ENCODE results near the gene RYR1.

DNA sequence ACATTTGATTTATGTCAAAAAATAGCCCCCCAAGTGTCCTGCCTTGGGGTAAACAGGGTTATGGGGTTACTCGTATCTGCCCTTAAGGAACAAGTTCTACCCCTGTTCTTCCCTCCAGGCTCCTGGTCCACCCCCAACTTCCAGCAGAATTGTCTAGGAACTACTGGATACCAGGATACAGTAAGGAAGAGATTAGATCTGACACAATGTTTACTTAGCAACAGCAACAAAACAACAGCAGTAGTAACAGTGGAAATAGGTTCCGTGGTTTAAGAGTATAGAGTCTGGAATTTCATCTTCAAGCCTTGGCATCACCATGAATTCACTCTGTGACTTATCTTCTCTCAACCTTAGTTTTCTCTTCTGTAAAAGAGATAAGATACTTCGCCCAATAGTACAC lies 32.3 kb upstream of the RYR1 start:
- TF ChIP-seq KLF7 (tag by site-specific recombination; IDR thresholded peaks at IDR 0.05; ENCODE audit: borderline replicate concordance) (no peak), ZNF600 (tag by site-specific recombination; IDR thresholded peaks at IDR 0.05) (no peak), ZNF184 (tag by site-specific recombination; IDR thresholded peaks at IDR 0.05) (no peak), TCF7L2 (IDR thresholded peaks at IDR 0.05; ENCODE audit: borderline replicate concordance, low read depth, low read length) (no peak), ZNF274 (IDR thresholded peaks at IDR 0.05; ENCODE audit: low read length) (no peak), ZNF274 (tag by site-specific recombination; IDR thresholded peaks at IDR 0.05; ENCODE audit: borderline replicate concordance) (no peak), ZNF560 (tag by site-specific recombination; IDR thresholded peaks at IDR 0.05; ENCODE audit: borderline replicate concordance) (no peak), ZNF221 (tag by site-specific recombination; IDR thresholded peaks at IDR 0.05; ENCODE audit: borderline replicate concordance) (no peak), ZNF843 (tag by site-specific recombination; IDR thresholded peaks at IDR 0.05) (no peak), HOXC10 (CRISPR knock-in tag; IDR thresholded peaks at IDR 0.05) (no peak)
- TF ChIP-seq, protein P1, sequence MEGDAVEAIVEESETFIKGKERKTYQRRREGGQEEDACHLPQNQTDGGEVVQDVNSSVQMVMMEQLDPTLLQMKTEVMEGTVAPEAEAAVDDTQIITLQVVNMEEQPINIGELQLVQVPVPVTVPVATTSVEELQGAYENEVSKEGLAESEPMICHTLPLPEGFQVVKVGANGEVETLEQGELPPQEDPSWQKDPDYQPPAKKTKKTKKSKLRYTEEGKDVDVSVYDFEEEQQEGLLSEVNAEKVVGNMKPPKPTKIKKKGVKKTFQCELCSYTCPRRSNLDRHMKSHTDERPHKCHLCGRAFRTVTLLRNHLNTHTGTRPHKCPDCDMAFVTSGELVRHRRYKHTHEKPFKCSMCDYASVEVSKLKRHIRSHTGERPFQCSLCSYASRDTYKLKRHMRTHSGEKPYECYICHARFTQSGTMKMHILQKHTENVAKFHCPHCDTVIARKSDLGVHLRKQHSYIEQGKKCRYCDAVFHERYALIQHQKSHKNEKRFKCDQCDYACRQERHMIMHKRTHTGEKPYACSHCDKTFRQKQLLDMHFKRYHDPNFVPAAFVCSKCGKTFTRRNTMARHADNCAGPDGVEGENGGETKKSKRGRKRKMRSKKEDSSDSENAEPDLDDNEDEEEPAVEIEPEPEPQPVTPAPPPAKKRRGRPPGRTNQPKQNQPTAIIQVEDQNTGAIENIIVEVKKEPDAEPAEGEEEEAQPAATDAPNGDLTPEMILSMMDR (tag by site-specific recombination; IDR thresholded peaks at IDR 0.05), result no peak
- TF ChIP-seq, protein P2, sequence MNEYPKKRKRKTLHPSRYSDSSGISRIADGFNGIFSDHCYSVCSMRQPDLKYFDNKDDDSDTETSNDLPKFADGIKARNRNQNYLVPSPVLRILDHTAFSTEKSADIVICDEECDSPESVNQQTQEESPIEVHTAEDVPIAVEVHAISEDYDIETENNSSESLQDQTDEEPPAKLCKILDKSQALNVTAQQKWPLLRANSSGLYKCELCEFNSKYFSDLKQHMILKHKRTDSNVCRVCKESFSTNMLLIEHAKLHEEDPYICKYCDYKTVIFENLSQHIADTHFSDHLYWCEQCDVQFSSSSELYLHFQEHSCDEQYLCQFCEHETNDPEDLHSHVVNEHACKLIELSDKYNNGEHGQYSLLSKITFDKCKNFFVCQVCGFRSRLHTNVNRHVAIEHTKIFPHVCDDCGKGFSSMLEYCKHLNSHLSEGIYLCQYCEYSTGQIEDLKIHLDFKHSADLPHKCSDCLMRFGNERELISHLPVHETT (tag by site-specific recombination; IDR thresholded peaks at IDR 0.05), result no peak
- TF ChIP-seq, protein P3, sequence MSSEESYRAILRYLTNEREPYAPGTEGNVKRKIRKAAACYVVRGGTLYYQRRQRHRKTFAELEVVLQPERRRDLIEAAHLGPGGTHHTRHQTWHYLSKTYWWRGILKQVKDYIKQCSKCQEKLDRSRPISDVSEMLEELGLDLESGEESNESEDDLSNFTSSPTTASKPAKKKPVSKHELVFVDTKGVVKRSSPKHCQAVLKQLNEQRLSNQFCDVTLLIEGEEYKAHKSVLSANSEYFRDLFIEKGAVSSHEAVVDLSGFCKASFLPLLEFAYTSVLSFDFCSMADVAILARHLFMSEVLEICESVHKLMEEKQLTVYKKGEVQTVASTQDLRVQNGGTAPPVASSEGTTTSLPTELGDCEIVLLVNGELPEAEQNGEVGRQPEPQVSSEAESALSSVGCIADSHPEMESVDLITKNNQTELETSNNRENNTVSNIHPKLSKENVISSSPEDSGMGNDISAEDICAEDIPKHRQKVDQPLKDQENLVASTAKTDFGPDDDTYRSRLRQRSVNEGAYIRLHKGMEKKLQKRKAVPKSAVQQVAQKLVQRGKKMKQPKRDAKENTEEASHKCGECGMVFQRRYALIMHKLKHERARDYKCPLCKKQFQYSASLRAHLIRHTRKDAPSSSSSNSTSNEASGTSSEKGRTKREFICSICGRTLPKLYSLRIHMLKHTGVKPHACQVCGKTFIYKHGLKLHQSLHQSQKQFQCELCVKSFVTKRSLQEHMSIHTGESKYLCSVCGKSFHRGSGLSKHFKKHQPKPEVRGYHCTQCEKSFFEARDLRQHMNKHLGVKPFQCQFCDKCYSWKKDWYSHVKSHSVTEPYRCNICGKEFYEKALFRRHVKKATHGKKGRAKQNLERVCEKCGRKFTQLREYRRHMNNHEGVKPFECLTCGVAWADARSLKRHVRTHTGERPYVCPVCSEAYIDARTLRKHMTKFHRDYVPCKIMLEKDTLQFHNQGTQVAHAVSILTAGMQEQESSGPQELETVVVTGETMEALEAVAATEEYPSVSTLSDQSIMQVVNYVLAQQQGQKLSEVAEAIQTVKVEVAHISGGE (tag by site-specific recombination; conservative IDR thresholded peaks at IDR 0.05; ENCODE audit: low read depth), result no peak
- TF ChIP-seq, protein P4, sequence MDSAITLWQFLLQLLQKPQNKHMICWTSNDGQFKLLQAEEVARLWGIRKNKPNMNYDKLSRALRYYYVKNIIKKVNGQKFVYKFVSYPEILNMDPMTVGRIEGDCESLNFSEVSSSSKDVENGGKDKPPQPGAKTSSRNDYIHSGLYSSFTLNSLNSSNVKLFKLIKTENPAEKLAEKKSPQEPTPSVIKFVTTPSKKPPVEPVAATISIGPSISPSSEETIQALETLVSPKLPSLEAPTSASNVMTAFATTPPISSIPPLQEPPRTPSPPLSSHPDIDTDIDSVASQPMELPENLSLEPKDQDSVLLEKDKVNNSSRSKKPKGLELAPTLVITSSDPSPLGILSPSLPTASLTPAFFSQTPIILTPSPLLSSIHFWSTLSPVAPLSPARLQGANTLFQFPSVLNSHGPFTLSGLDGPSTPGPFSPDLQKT (IDR thresholded peaks at IDR 0.05; ENCODE audit: borderline replicate concordance, low read depth, low read length), result no peak
- TF ChIP-seq, protein P5, sequence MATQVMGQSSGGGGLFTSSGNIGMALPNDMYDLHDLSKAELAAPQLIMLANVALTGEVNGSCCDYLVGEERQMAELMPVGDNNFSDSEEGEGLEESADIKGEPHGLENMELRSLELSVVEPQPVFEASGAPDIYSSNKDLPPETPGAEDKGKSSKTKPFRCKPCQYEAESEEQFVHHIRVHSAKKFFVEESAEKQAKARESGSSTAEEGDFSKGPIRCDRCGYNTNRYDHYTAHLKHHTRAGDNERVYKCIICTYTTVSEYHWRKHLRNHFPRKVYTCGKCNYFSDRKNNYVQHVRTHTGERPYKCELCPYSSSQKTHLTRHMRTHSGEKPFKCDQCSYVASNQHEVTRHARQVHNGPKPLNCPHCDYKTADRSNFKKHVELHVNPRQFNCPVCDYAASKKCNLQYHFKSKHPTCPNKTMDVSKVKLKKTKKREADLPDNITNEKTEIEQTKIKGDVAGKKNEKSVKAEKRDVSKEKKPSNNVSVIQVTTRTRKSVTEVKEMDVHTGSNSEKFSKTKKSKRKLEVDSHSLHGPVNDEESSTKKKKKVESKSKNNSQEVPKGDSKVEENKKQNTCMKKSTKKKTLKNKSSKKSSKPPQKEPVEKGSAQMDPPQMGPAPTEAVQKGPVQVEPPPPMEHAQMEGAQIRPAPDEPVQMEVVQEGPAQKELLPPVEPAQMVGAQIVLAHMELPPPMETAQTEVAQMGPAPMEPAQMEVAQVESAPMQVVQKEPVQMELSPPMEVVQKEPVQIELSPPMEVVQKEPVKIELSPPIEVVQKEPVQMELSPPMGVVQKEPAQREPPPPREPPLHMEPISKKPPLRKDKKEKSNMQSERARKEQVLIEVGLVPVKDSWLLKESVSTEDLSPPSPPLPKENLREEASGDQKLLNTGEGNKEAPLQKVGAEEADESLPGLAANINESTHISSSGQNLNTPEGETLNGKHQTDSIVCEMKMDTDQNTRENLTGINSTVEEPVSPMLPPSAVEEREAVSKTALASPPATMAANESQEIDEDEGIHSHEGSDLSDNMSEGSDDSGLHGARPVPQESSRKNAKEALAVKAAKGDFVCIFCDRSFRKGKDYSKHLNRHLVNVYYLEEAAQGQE (tag by site-specific recombination; IDR thresholded peaks at IDR 0.05), result no peak

Measured in HEK293 (cell line).